GM18870 (cell line): Measurements from ENCODE around the gene OVOL2.

Source experiments
- ATAC-seq: cut with Tn5 transposase; IDR thresholded peaks from one replicate; pipeline ENCODE4 v1.9.1; 2021; ENCODE audit warnings: moderate library complexity; ENCODE audit not compliant: unreplicated experiment

OVOL2 gene

DNA sequence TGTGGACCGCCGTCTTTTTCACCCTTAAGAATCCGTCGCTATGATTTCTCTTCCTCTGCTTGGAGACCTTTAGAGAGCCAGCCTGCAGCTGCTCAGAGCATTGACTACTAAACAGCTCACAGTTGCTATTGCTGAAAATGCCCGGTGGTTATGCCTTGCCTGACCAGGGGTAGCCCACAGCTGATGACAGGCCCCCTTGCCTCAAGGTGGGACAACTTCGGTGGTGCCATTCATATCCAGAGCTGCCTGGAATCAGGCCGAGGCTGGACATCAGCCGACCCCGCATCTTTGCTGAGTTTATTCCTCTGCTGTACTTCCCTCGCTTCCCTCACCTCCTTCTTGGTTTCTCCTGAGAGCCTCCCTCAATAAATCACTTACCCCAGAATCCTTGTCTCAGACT is 39.6 kb downstream of the OVOL2 start:
- no peak for ATAC-seq

DNA sequence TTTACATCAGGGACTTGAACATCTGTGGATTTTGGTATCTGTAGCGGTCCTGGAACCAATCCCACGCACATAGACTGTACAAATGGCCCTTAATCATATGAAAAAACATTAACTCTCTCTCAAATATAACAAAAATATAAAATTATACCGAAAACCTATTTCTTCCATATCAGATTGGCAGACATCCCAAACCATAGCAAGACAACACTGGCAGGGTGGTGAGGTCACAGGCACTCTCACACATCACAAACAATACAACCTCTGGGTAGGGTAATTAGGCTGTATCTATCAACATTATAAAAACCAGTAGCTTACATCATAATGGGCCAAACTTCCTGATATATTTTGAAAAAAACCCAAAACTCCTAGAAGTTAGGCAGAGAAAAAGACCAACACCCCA is 40.9 kb downstream of the OVOL2 start:
- ATAC-seq, result no peak

DNA sequence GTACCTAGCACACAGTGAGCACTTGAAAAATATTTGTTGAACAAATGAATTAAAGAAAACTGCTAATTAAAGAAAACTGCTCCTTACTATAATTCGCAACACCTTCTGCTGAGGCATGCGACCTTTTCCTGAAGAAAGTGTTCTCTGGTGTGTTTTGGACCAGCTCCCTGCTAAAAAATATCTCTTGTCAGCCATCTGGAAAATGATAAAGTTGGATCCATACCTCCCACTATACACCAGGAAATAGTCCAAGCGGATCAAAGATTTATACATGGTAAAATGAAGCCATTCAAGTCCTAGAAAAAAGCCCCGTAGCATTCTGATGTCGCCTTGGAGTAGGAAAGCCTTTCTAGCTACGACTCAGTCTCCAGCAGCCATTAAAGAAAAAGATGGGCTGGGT is 43.3 kb downstream of the OVOL2 start:
- no peak for ATAC-seq

DNA sequence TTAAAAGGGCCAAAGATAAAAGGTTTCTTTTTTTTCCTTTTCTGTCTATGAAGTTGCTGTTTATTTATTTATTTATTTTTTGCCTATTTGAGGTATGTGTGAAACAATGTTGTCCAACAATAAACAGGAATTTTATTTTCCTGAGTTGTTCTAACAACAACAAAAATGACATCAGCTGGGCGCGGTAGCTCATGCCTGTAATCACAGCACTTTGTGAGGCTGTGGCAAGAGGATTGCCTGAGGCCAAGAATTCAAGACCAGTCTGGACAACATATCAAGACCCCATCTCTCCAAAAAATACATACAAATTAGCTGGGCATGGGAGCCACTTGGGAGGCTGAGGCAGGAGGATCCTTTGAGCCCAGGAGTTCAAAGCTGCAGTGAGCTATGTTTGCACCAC is 44.8 kb downstream of the OVOL2 start:
- no peak for ATAC-seq

DNA sequence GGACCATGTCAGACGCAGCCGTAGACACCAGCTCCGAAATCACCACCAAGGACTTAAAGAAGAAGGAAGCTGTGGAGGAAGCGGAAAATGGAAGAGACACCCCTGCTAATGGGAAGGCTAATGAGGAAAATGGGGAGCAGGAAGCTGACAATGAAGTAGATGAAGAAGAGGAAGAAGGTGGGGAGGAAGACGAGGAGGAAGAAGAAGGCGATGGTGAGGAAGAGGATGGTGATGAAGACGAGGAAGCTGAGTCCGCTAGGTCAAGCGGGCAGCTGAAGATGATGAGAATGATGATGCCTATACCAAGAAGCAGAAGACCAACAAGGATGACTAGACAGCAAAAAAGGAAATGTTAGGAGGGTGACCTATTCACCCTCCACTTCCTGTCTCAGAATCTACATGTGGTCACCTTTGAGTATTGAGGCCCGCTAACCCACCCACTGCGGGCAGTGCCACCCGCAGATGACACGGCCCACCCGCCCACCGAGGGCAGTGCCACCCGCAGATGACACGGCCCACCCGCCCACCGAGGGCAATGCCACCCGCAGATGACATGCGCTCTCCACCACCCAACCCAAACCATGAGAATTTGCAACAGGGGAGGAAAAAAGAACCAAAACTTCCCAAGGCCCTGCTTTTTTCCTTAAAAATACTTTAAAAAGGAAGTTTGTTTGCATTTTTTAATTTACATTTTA is 45.6 kb downstream of the OVOL2 start:
- ATAC-seq, result no peak

DNA sequence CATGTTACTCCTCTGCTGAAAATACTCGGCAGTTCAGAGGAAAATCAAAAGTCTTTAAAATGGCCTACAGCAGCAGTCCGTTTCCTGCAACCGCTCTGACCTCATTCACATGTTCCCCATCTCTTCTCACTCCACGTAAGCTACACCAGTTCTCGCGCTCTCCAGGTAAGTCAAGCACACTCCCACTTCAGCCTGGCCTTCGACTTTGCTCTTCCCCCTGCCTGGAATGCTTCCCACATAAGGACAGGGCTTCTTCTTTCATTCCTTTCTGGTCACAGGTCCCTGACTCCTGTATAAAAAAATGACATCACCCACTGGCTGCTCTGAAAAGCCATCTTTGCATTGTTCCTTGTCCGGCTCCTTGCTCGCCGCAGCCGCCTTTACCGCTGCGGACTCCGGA is 46.2 kb downstream of the OVOL2 start:
- ATAC-seq, result no peak

DNA sequence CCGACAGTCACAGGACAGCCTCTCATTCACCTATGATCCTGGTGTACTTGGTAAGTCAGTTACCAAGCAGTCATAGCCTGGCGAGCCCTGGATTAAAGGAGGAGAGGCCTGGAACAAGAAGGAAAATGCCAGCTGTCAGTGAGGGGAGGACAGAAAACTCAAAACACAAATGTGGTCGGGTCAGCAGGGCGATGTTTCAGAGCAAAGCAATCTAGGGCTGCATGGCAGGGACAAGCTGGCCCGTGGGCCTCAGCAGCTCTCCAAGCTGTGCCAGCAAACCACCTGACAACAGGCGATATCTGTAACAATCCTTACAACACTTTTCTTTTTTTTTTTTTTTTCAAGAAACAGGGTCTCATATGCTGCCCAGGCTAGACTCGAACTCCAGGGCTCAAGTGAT is 48.6 kb downstream of the OVOL2 start:
- ATAC-seq, result no peak

DNA sequence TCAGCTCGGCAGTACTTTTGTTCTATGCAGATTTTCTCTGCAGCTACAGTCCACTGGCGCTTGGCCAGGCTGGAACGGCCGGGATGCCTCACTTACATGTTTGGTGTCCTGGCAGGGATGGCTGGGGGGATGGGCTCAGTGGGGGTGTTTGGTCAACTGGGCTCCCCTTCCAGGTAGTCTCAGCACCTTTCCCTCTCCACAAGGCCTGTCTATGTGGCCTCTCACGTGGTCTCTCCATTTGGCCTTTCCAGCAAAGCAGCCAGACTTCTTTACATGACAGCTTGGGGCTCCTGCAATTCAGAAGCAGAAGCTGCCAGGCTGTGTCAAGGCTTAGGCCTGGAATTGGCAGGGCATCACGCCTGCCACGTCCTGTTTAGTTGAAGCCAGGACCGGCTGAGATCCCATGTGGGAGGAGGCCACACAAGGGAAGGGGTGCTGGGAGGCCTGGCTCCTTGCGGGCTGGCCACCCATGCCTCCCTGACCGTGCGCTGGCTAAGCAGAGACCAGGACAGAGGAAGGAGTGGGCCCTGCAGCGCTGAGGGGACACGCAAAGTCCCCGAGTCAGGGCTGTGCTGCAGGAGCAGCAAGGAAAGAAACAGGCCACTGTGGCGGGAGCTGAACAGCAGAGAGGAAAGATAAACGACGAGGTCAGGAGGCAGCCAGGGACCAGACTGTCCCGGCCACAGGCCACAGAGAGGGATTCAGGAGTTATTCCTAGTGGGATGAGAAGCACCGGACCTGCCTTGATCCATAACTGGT is 50.0 kb downstream of the OVOL2 start:
- ATAC-seq, result no peak

DNA sequence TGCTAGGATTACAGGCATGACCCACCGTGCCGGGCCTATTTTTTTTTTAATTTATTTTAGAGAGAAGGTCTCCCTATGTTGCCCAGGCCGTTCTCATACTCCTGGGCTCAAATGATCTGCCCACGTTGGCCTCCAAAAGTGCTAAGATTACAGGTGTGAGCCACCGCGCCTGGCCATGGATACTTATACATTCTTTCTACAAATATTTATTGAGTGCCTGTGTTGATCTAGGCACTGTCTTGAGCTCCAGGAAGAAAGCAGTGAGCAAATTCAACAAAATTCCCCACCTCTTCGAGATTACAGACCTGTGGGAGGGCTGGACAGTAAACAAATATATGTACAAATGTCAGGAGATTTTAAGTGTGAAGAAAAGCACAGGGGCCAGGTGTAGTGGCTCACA is 51.0 kb downstream of the OVOL2 start:
- no peak for ATAC-seq

DNA sequence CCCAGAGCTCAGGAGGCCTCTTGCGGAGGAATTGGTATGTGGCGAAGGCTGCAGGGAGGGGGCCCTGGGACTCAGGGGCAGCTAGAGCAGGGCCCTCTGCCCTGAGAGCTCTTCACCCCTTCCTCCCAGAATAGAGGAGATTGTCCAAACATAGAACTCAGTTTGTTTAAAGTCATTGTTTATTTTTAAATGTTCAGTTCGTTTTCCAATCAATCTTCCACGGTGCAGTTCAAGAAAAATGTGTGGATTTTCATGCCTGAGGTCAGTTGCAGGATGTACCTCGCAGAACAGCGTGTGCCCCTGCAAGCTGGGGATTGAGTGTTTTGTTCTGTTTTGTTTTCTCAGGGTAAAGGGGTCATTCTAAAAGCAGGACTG is 51.7 kb downstream of the OVOL2 start:
- ATAC-seq, result no peak

DNA sequence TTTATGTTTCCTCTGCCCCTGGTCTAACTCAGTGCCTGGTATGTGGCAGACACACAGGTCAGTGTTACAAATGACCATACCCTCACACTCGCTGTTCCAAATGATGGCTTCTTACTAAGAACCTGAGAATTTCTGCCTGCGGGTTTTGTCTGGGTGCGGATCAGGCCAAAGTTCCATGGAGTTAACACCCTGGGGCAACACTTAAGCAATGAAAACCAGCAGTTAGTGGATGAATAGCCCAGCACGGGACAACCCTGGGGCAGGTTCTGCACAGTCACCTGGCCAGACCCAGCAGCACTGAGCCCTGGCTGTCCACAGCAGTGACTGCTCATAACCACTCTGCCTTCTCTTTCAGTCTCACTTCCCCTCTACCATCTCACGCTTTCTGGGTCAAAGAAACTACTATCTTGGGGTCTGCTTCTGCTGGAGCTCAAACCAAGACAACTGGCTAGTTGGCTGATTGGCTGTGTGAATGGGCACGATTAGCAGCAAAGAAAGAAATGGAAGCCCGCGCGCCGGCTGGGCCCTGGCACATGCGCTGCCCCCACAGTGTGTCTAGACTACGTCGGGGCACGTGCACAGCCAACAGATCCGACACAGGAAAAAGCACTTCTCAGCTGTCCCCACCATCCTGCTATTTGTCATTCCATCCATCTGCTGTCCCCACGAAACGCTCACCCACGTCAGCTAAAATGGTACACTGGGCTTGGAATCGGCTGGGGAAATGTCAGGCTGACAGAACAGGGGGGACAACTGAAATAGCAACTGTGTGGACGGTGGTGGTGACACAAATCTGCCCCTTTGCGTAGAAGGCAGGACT is 52.3 kb downstream of the OVOL2 start:
- ATAC-seq, result peak; percentile 92

DNA sequence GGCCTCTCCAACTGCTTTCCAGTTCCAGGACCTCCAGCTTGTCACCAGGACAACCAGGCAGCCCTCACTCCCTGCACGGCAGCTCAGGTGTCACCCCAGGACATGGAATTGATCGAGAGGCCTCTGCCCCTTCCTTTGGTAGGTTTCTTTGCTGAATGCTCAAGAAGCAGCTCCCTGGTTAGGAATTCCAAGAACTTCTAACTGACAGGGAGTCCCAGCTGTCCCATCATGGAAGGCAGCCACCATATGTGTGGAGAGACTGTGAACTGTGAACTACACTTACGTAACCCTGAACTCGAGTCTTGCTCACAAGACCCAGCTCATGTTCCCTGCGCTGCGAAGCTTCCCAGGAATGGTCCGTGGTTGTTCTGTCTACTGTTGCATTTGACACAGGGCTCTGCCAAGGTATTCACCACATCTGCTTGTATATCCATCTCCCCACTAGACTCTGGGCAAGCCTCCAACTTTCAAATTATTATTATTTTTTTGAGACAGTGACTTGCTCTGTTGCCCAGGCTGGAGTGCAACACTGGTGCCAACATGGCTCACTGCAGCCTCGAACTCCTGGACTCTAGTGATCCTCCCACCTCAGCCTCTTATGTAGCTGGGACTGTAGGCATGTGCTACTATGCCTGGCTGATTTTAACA is 53.2 kb downstream of the OVOL2 start:
- ATAC-seq, result no peak

DNA sequence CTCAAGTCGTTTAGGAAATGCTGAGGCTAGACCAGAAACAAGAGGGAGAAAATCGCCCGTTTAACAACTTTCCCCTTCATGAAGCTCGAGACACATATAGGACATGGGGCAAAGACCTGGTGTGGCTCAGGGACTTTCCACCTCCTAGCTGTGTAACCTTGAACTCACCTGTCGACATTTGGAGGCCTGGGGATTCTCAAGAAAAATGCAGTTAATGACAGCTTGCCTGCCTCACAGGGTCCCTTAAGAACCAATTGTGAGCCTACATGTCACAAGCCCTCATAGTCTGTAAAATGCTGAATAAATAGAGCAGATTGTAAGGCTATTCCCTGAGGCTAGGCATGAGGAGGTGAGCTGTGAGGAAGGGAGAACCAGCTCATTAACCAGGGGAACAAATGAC is 53.8 kb downstream of the OVOL2 start:
- ATAC-seq, result no peak

DNA sequence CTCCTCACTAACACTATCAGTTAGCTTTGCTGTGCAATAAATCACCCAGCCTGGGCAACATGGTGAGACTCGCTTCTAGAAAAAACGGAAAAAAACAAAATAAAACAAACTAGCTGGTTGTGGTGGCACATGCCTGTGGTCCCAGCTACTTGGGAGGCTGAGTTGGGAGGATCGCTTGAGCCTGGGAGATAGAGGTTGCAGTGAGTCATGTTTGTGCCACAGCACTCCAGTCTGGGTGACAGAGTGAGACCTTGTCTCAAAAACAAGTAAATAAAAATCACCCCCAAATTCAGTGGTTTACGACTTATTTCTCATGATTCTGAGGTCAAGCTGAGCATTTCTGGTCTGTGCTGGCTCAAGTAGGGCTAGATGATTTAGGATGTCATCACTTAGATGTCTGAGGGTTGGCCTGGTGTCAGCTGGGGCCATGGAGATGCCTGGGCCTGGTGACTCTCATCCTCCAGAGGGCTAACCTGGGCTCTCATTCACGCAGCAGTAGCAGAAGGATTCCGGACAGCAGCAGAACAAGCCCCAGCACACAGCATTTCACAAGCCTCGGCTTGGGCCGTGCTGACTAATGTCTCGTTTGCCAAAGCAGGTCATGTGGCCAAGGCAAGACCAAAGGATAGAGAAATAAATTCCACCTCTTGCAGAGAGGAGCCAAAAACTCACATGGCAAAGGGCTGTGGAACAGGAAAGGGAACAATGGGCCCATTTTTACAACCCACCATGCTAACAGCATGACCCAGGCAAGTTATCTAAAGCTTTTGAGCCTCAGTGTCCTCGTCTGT is 56.4 kb downstream of the OVOL2 start:
- ATAC-seq, result no peak

DNA sequence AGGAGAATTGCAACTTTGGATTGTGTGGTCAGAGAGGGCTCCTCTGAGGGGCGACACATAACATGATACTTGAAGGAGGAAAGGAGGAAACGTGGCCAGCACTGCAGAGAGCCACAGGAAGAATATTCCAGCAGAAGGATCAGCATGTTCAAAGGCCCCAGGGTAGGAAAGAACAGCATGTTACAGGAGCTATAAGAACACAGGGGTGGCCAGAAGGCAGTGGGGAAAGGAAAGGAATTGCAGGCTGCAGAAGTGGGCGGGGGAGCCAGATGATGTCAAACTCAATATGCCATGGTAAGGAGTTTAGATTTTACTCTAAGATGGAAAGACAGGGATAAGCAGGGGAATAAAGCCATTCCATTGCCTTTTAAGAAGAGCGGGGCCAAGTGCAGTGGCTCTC is 58.1 kb downstream of the OVOL2 start:
- ATAC-seq, result no peak

DNA sequence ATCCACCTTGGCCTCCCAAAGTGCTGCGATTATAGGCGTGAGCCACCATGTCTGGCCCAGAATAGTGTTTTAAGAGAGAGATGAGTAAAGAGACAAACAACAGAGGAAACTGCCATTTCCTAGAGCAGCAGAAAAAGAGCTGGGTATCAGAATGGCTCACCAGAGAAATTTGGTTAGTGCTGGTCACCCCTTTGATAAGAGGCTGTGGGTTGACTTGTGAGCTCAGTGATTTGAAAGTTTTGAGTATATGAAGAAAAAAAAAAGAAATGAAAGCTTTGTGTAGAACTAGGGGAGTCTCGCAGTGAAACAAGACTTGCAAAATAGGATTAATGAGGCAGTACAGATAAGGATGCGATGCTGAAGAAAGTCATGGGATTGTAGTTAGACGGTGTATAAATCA is 59.3 kb downstream of the OVOL2 start:
- no peak for ATAC-seq

DNA sequence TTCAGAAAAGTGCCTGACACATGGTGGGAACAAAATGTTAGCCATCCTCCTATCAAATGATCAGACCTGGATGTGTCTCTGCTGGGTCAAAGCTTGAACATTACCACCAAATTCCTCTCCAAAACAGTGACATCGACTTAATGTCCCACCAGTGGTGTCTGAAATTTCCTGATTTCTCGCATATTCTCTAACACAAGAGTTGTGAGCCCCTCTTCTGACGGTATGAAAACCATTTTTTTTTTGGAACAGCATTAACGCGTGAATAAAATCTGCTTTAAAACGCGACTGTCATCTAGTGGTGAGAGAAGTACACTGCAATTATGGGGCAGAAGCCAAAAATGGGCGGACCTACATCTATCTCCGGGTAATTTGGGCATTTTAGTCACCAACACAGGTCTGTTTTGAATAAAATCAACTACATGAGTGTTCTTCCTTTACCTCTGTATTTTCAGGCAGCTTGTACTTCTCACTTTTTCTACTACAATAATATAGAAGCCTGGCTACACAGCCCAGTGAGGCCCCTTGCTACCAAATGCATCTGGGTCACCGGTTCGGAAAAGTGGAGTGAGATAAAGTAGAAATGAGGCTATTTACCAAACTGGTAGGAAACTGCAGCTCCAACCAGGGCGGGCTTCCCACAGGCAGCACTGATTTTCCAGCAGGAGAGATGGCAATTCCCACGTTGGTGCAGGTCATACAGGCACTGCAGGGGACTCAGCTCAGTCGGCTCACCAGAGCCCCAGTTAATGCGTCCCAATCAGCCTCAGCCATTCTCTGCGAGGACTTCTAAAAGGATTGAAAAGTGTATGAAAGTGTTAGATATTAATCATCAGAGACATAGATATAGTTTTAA is 61.5 kb downstream of the OVOL2 start:
- ATAC-seq, result no peak

DNA sequence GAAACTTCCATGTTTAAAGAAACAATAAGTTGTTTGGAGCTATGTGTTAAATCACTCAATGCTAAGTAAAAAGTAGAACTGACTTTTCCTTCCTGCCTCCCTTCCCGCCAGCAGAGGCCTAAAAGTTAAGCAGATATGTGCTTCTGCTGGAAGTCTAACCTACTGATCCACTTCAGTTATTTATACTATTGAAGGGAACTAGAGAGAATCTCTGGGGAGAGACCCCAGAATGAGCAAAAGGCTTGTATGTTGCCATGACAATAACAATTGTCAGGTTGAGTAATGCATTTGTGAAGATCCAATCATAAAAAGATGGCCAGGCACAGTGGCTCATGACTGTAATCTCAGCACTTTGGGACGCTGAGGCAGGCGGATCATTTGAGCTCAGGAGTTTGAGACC is 64.2 kb downstream of the OVOL2 start:
- no peak for ATAC-seq

DNA sequence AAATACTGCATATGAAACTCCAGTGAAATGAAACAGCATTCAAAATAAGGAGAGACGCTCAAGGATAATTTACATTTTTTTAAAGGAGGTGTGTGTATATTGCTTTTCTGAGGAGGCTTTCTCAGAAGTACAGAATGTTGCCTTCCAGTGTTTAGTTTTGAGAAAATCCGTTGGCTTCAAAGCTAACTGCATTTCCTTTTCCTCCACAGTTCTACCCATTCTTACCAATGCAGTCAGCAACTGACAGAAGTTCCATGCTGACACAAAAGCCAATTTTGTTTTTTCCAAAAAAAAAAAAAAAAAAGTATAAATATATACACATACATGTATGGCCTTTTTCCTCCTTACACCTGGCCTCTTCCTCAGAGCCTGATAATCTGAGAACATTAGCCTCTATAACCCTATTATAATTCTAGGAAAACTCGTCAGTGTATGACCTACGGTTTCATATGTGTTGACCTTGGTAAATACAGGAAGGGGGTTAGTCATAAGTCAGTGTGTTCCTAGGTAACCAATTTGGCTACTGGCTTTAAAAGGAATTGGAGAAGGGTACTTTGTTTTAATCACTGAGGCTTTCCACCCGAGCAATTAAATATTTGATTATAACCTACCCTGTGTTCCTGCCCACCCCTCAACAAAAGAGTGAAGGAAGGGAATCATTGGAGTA is 64.7 kb downstream of the OVOL2 start:
- ATAC-seq, result no peak
